Neuronal stem cell (in vitro differentiated cells): ENCODE measurements around the gene SBNO2.
A peak's percentile ranks its signal among the peaks of the same experiment; 100 is the strongest.
"Not testable (repeated sequence)": the region's sequence is repeated elsewhere in the genome, so short reads cannot be mapped to it uniquely, and the experiment has no call there.

Source experiments
- DNase-seq: peaks from one replicate; pipeline ENCODE4 v3.0.0-alpha.2; 2013; ENCODE audit warnings: low spot score
- H2AFZ ChIP-seq: one replicate; pipeline ENCODE4 v1.6.1; 2013; ENCODE audit warnings: mild to moderate bottlenecking, low read length, inconsistent platforms
- H2AK5ac ChIP-seq: 2 replicates; pipeline ENCODE4 v1.6.1; 2013; ENCODE audit warnings: low read depth, mild to moderate bottlenecking, inconsistent platforms, low read length, moderate library complexity, mixed read lengths
- H2BK120ac ChIP-seq: 2 replicates; pipeline ENCODE4 v1.6.1; 2013; ENCODE audit warnings: low read depth, mild to moderate bottlenecking, inconsistent platforms, low read length, moderate library complexity, mixed read lengths
- H2BK12ac ChIP-seq: one replicate; pipeline ENCODE4 v1.6.1; 2013; ENCODE audit warnings: low read length, inconsistent platforms
- H2BK15ac ChIP-seq: 2 replicates; pipeline ENCODE4 v1.6.1; 2013; ENCODE audit warnings: mild to moderate bottlenecking, low read length, inconsistent platforms, mixed read lengths
- H2BK5ac ChIP-seq: one replicate; pipeline ENCODE4 v1.6.1; 2013; ENCODE audit warnings: inconsistent platforms, mild to moderate bottlenecking, low read length, moderate library complexity
- H3K14ac ChIP-seq: one replicate; pipeline ENCODE4 v1.6.1; 2013; ENCODE audit warnings: low read length, inconsistent platforms
- H3K18ac ChIP-seq: 2 replicates; pipeline ENCODE4 v1.6.1; 2013; ENCODE audit warnings: low read length, inconsistent platforms
- H3K23ac ChIP-seq: 2 replicates; pipeline ENCODE4 v1.6.1; 2013; ENCODE audit warnings: low read depth, mild to moderate bottlenecking, mixed read lengths, low read length, inconsistent platforms; ENCODE audit not compliant: poor library complexity
- H3K27ac ChIP-seq: replicated peaks from 3 replicates; pipeline ENCODE4 v1.5.1; 2013; ENCODE audit warnings: low read length, inconsistent platforms
- H3K27me3 ChIP-seq, 3 experiments: 2 replicates each; pipeline ENCODE4 v1.6.1; 2013; ENCODE audit warnings: low read length in 3 of 3, mild to moderate bottlenecking in 2 of 3, inconsistent platforms in 1 of 3, low read depth in 1 of 3, mixed read lengths in 1 of 3, moderate library complexity in 1 of 3; ENCODE audit not compliant: control insufficient read depth in 3 of 3, insufficient read depth in 3 of 3
- H3K36me3 ChIP-seq, 2 donors: replicated peaks in 1 of 2; 2 replicates each; pipeline ENCODE4 v1.6.1; 2013; ENCODE audit warnings: low read length in 2 of 2; ENCODE audit not compliant: control insufficient read depth in 2 of 2, insufficient read depth in 2 of 2
- H3K4ac ChIP-seq: 2 replicates; pipeline ENCODE4 v1.6.1; 2013; ENCODE audit warnings: inconsistent platforms, mild to moderate bottlenecking, low read length, moderate library complexity
- H3K4me1 ChIP-seq, 2 donors: 1 replicate in 1 of 2; 2 replicates in 1 of 2; pipeline ENCODE4 v1.6.1; 2013; ENCODE audit warnings: low read length in 2 of 2, low read depth in 1 of 2; ENCODE audit not compliant: control insufficient read depth in 2 of 2, insufficient read depth in 1 of 2
- H3K4me2 ChIP-seq: one replicate; pipeline ENCODE4 v1.6.1; 2013; ENCODE audit warnings: mild to moderate bottlenecking, low read length, inconsistent platforms; ENCODE audit not compliant: insufficient read depth, poor library complexity, severe bottlenecking
- H3K4me3 ChIP-seq, 2 donors: 2 replicates each; pipeline ENCODE4 v1.5.1; 2013; ENCODE audit warnings: low read length in 2 of 2, mild to moderate bottlenecking in 2 of 2, inconsistent platforms in 1 of 2, moderate library complexity in 1 of 2
- H3K79me1 ChIP-seq: one replicate; pipeline ENCODE4 v1.6.1; 2013; ENCODE audit warnings: low read depth, mild to moderate bottlenecking, inconsistent platforms, low read length, moderate library complexity
- H3K9ac ChIP-seq: one replicate; pipeline ENCODE4 v1.6.1; 2013; ENCODE audit warnings: mild to moderate bottlenecking, low read depth, low read length, inconsistent platforms; ENCODE audit not compliant: poor library complexity
- H3K9me3 ChIP-seq, 2 donors: replicated peaks in 1 of 2; 2 replicates each; pipeline versions ENCODE3 to v1.6.1; 2013; ENCODE audit warnings: low read length in 2 of 2, mild to moderate bottlenecking in 2 of 2, inconsistent platforms in 1 of 2, low read depth in 1 of 2, mixed read lengths in 1 of 2, moderate library complexity in 1 of 2; ENCODE audit not compliant: control insufficient read depth in 2 of 2, insufficient read depth in 1 of 2
- H4K8ac ChIP-seq: one replicate; pipeline ENCODE4 v1.6.1; 2013; ENCODE audit warnings: low read depth, mild to moderate bottlenecking, inconsistent platforms, low read length, moderate library complexity
- H4K91ac ChIP-seq: one replicate; pipeline ENCODE4 v1.6.1; 2013; ENCODE audit warnings: low read length, low read depth, mild to moderate bottlenecking, inconsistent platforms; ENCODE audit not compliant: poor library complexity
- WGBS, 2 donors: extraction: QIAGEN DNeasy Blood & Tissue Kit; methylation state at CpG; one replicate each; pipeline ENCODE4 v1.1.7; 2013; ENCODE audit warnings: missing lambda C conversion rate in 2 of 2, mixed read lengths in 1 of 2; ENCODE audit not compliant: insufficient read length in 2 of 2, insufficient replicate concordance in 1 of 2; ENCODE audit errors: extremely low coverage in 2 of 2; 5-methylcytosine and 5-hydroxymethylcytosine counted together

Gene SBNO2

DNA sequence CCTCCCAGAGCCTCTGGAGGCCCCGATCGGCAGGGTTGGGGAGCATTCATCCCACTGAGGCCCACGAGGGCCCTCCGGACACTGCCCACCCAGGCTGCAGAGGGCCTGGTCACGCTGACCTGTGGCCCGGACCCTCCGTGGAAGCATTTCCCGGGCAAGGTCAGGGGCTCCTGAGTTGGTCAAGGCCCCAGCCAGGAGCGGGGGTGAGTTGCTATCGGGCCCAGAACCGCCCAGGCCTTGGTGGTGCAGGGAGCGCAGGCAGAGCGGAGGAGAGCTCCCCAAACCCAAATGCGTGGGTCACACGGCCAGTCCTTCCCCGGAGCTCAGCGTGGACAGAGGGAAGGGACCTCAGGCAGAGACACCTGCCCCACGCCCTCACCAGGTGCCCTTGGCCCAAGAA, 44.5 kb downstream of the SBNO2 start:
- H3K4ac ChIP-seq = no peak overlapping the region
- H3K4me2 ChIP-seq = no peak overlapping the region
- peaks cover 12% of the 10 kb centered on the region for H3K79me1 ChIP-seq
- H2AFZ ChIP-seq = no peak overlapping the region
- no peak overlapping the region for H2BK120ac ChIP-seq
- no peak overlapping the region for H3K27ac ChIP-seq
- H2AK5ac ChIP-seq = no peak overlapping the region
- no peak overlapping the region for H2BK12ac ChIP-seq
- H4K8ac ChIP-seq = no peak overlapping the region
- no peak overlapping the region for H4K91ac ChIP-seq
- no peak overlapping the region for H2BK15ac ChIP-seq
- no peak overlapping the region for H3K4me3 ChIP-seq
- H3K9ac ChIP-seq = no peak overlapping the region
- no peaks in the 10 kb centered on the region for H3K9me3 ChIP-seq
- no peak for DNase-seq
- H2BK5ac ChIP-seq = no peak overlapping the region
- no peak overlapping the region for H3K14ac ChIP-seq
- H3K36me3 ChIP-seq = peaks cover 2 to 38% of the 10 kb centered on the region in 2 donors
- peaks cover 13 to 19% of the 10 kb centered on the region in 2 donors for H3K4me1 ChIP-seq
- WGBS, 2 donors = no CpG with 5 or more reads among the region's 18 CpGs
- H3K27me3 ChIP-seq = no peaks in the 10 kb centered on the region
- no peak overlapping the region for H3K18ac ChIP-seq
- H3K23ac ChIP-seq = peak overlapping the region; percentile 23

DNA sequence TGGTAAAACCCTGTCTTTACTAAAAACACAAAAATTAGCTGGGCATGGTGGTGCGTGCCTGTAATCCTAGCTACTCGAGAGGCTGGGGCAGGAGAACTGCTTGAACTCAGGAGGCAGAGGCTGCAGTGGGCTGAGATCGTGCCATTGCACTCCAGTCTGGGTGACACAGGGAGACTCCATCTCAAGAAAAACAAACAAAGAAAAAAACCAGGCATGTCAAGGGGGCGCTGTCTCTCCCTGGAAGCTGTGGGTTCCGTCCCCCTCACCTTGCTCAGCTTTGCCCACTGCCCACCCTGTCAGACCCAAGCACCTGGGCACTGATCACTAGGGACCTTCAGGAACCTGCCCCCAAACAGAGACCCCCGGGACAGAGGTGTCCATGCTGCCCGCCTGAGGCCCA, 45.0 kb downstream of the SBNO2 start:
- not testable (repeated sequence) for H2BK5ac ChIP-seq, H4K8ac ChIP-seq, DNase-seq, H3K27me3 ChIP-seq, H3K9ac ChIP-seq, H3K9me3 ChIP-seq, H4K91ac ChIP-seq, H2BK120ac ChIP-seq, H2AK5ac ChIP-seq, H2BK12ac ChIP-seq, H3K14ac ChIP-seq, H3K18ac ChIP-seq, H3K27ac ChIP-seq, H2AFZ ChIP-seq, H3K4me2 ChIP-seq, H3K4me3 ChIP-seq, H2BK15ac ChIP-seq, H3K4ac ChIP-seq
- Histone ChIP-seq H3K36me3 (peaks cover 4 to 38% of the 10 kb centered on the region in 2 donors), H3K79me1 (peaks cover 10% of the 10 kb centered on the region), H3K4me1 (peaks cover 13 to 19% of the 10 kb centered on the region in 2 donors), H3K23ac (peak overlapping the region; percentile 23)
- WGBS, 2 donors = no CpG with 5 or more reads among the region's 7 CpGs

DNA sequence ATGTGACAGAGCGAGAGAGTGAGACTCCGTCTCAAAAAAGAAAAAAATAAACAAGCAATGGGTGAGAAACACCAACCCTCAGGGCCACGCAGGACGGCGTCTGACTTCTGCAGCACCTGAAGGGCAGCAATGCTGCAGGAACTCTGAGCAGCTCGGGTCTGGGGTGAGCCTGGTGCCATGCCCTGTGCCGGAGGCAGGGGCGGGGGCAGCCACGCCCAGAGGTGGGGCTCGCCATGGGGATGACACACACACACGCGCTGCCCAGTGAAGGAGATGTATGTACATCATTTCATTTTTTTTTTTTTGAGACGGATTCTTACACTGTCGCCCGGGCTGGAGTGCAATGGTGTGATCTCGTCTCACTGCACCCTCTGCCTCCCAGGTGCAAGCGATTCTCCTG, 46.0 kb downstream of the SBNO2 start:
- peaks cover 7% of the 10 kb centered on the region for H3K79me1 ChIP-seq
- H2AK5ac ChIP-seq = no peak overlapping the region
- peak overlapping the region; percentile 90 for H3K14ac ChIP-seq
- H2BK15ac ChIP-seq = no peak overlapping the region
- WGBS, 2 donors = no CpG with 5 or more reads among the region's 17 CpGs
- no peak overlapping the region for H3K9ac ChIP-seq
- peaks cover 13 to 19% of the 10 kb centered on the region in 2 donors for H3K4me1 ChIP-seq
- H3K36me3 ChIP-seq = peaks cover 10 to 43% of the 10 kb centered on the region in 2 donors
- no peak overlapping the region for H3K4me3 ChIP-seq
- no peaks in the 10 kb centered on the region for H3K9me3 ChIP-seq
- no peaks in the 10 kb centered on the region for H3K27me3 ChIP-seq
- no peak overlapping the region for H3K4ac ChIP-seq
- H3K18ac ChIP-seq = peak overlapping the region; percentile 19
- no peak overlapping the region for H3K27ac ChIP-seq
- DNase-seq = no peak
- H2BK5ac ChIP-seq = no peak overlapping the region
- no peak overlapping the region for H2BK12ac ChIP-seq
- no peak overlapping the region for H4K8ac ChIP-seq
- no peak overlapping the region for H2AFZ ChIP-seq
- no peak overlapping the region for H3K23ac ChIP-seq
- no peak overlapping the region for H3K4me2 ChIP-seq
- no peak overlapping the region for H4K91ac ChIP-seq
- no peak overlapping the region for H2BK120ac ChIP-seq

DNA sequence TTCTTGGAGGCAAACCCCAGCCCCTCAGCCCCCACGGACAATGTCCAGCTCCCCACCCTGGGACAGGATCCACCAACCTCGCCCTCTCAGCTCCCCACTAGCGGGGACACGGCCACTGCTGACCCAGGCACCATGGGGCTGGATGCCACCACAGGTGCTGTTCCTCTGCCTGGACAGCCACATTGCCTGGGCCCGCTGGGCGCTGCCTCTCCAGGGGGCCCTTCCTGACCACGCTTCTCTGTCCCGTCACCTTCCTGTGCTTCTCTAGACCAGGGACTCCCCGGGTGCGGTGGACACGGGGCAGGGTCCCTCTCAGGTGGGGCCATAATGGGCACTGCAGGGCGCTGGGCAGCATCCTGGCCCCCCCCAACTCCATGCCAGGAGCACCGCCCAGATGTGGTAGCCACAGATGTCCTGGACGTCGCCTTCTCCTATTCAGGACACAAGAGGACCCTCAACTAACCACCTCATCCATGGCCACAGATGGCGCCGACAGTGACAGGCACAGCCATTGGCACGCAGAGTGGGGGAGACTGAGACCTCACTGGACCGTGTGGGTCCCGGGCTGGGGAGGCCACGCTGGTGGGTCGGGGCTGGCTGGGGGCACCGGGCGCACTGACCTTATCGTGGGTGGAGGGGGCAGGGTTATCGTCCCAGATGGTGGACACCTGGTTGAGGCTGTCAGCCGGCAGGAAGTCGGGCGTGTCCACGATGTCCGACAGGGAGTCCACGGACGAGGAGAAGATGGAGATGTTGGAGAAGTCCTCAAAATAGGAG, 46.9 kb downstream of the SBNO2 start:
- Histone ChIP-seq H2AK5ac (peak overlapping the region; percentile 28), H2BK5ac (peak overlapping the region; percentile 6), H4K91ac (no peak overlapping the region), H3K36me3 (peaks cover 12 to 51% of the 10 kb centered on the region in 2 donors), H3K18ac (peak overlapping the region; percentile 17), H2BK12ac (peak overlapping the region; percentile 58), H3K9ac (peak overlapping the region; percentile 81), H3K4me1 (peaks cover 5 to 10% of the 10 kb centered on the region in 2 donors), H2AFZ (no peak overlapping the region), H2BK120ac (no peak overlapping the region), H4K8ac (no peak overlapping the region), H3K27ac (no peak overlapping the region), H3K14ac (no peak overlapping the region), H3K9me3 (no peaks in the 10 kb centered on the region), H3K79me1 (peaks cover 9% of the 10 kb centered on the region), H3K27me3 (no peaks in the 10 kb centered on the region), H3K4me3 (peak overlapping the region in 1 of 2 donors; percentile 6), H3K23ac (peak overlapping the region; percentile 85), H2BK15ac (no peak overlapping the region), H3K4me2 (no peak overlapping the region), H3K4ac (no peak overlapping the region)
- no peak for DNase-seq
- no CpG with 5 or more reads among the region's 33 CpGs for WGBS, 2 donors
